GM21619 (cell line): ENCODE measurements around the gene MICALL1.
A peak's percentile ranks its signal among the peaks of the same experiment; 100 is the strongest.
"Not testable (repeated sequence)": the region's sequence is repeated elsewhere in the genome, so short reads cannot be mapped to it uniquely, and the experiment has no call there.

Experiments used
- ATAC-seq: cut with Tn5 transposase; IDR thresholded peaks from one replicate; pipeline ENCODE4 v1.9.1; 2021; ENCODE audit not compliant: unreplicated experiment

The MICALL1 gene

GRCh38 chr22:37926771-37927636 lies 20.9 kb downstream of the MICALL1 start:
- no peak for ATAC-seq

- ATAC-seq: no peak
These were observed 21.5 kb downstream of the MICALL1 start for GRCh38 chr22:37927637-37927936.

GRCh38 chr22:37929390-37929789 lies 23.3 kb downstream of the MICALL1 start:
- ATAC-seq: no peak

GRCh38 chr22:37930270-37930951 lies 24.3 kb downstream of the MICALL1 start:
- ATAC-seq: no peak

- no peak for ATAC-seq
These were observed 24.9 kb downstream of the MICALL1 start for GRCh38 chr22:37930952-37931440.

GRCh38 chr22:37931893-37932389 lies 25.8 kb downstream of the MICALL1 start:
- no peak for ATAC-seq

GRCh38 chr22:37932401-37932800 lies 26.3 kb downstream of the MICALL1 start:
- no peak for ATAC-seq

GRCh38 chr22:37932821-37933578 lies 26.9 kb downstream of the MICALL1 start:
- ATAC-seq: no peak

GRCh38 chr22:37933711-37934376 lies 27.7 kb downstream of the MICALL1 start:
- ATAC-seq: peak; percentile 74

GRCh38 chr22:37940698-37941376 lies 34.7 kb downstream of the MICALL1 start:
- ATAC-seq: no peak

GRCh38 chr22:37942133-37942532 lies 36.0 kb downstream of the MICALL1 start:
- no peak for ATAC-seq

GRCh38 chr22:37943136-37943824 lies 37.2 kb downstream of the MICALL1 start:
- ATAC-seq: no peak

GRCh38 chr22:37943825-37944198 lies 37.7 kb downstream of the MICALL1 start:
- ATAC-seq: no peak

GRCh38 chr22:37944423-37944822 lies 38.3 kb downstream of the MICALL1 start:
- ATAC-seq: not testable (repeated sequence)

GRCh38 chr22:37947142-37947795 lies 41.2 kb downstream of the MICALL1 start:
- not testable (repeated sequence) for ATAC-seq

- no peak for ATAC-seq
These were observed 45.2 kb downstream of the MICALL1 start for GRCh38 chr22:37951305-37951704.

- ATAC-seq: not testable (repeated sequence)
These were observed 46.5 kb downstream of the MICALL1 start for GRCh38 chr22:37952629-37953028.

- no peak for ATAC-seq
These were observed 47.0 kb downstream of the MICALL1 start for GRCh38 chr22:37953062-37953436.
